Smooth muscle cell (in vitro differentiated cells): ENCODE measurements around the gene SDF4. TPM values are rescaled to one million over a fixed set of nuclear protein-coding genes. Genes with fewer than 3 reads are reported as not detected.

Experiments used
- DNase-seq: peaks from one replicate; lab custom pipeline; 2025; ENCODE audit not compliant: unreplicated experiment; lab: John Stamatoyannopoulos, UW
- H2AFZ ChIP-seq: fragments of 200-600 bp; sonication (generic); 2 replicates; pipeline ENCODE4 v1.6.0; 2016; ENCODE audit warnings: antibody characterized with exemption, low read depth, mild to moderate bottlenecking
- H3F3A ChIP-seq: fragments of 200-600 bp; sonication (generic); 2 replicates; pipeline ENCODE4 v1.6.0; 2017; ENCODE audit warnings: antibody characterized with exemption, low read depth
- H3K27ac ChIP-seq: fragments of 200-600 bp; sonication (generic); 2 replicates; pipeline ENCODE4 v1.5.1; 2016; ENCODE audit warnings: low read depth, mild to moderate bottlenecking
- H3K27me3 ChIP-seq: fragments of 200-600 bp; sonication (generic); 2 replicates; pipeline ENCODE4 v1.6.1; 2016; ENCODE audit warnings: low read depth, mild to moderate bottlenecking
- H3K36me3 ChIP-seq: fragments of 200-600 bp; sonication (generic); 2 replicates; pipeline ENCODE4 v1.5.1; 2016; ENCODE audit warnings: low read depth
- H3K4me1 ChIP-seq: fragments of 200-600 bp; sonication (generic); 2 replicates; pipeline ENCODE4 v1.5.1; 2016; ENCODE audit warnings: low read depth
- H3K4me2 ChIP-seq: fragments of 200-600 bp; sonication (generic); 2 replicates; pipeline ENCODE4 v1.6.0; 2016; ENCODE audit warnings: mild to moderate bottlenecking
- H3K4me3 ChIP-seq: fragments of 200-600 bp; sonication (generic); 2 replicates; pipeline ENCODE4 v1.5.1; 2016; ENCODE audit warnings: mild to moderate bottlenecking
- H3K79me2 ChIP-seq: fragments of 200-600 bp; sonication (generic); 2 replicates; pipeline ENCODE4 v1.6.0; 2016; ENCODE audit warnings: low read depth, mild to moderate bottlenecking
- H3K9ac ChIP-seq: fragments of 200-600 bp; sonication (generic); 2 replicates; pipeline ENCODE4 v1.6.0; 2016; ENCODE audit warnings: low read depth
- H3K9me3 ChIP-seq: fragments of 200-600 bp; sonication (generic); replicated peaks from 2 replicates; pipeline ENCODE4 v1.5.1; 2016; ENCODE audit warnings: low read depth
- H4K20me1 ChIP-seq: fragments of 200-600 bp; sonication (generic); 2 replicates; pipeline ENCODE4 v1.6.0; 2016; ENCODE audit warnings: low read depth
- CTCF ChIP-seq: fragments of 200-600 bp; sonication (generic); IDR thresholded peaks from 2 replicates; pipeline ENCODE4 v1.5.1; 2017; ENCODE audit warnings: borderline replicate concordance, mild to moderate bottlenecking, antibody characterized with exemption; ENCODE audit not compliant: insufficient read depth, poor library complexity, severe bottlenecking
- WGBS: methylation state at CpG from one replicate; pipeline ENCODE4 v1.1.7; 2016; ENCODE audit warnings: low lambda C conversion rate; 5-methylcytosine and 5-hydroxymethylcytosine counted together
- polyA plus RNA-seq: library from polyadenylated mRNA; unstranded; fragments of >200 nt; fragmentation: Nextera tagmentation; extraction: Ambion mirVana; gene quantifications from 2 replicates; pipeline ENCODE4 v1.2.1, GENCODE V29; 2016
- total RNA-seq: library from RNA; depleted of rRNA; stranded (reverse); fragments of >200 nt; gene quantifications from 2 replicates; pipeline ENCODE4 v1.2.3, GENCODE V29; 2014

The SDF4 gene
- total and polyA plus RNA-seq, 2 experiments from 2014 or later = 94.9 to 263 TPM

- no peaks in the 10 kb centered on the region for H3K79me2 ChIP-seq
- WGBS = 82% methylated on average over 25 of the region's 25 CpGs
- no peaks in the 10 kb centered on the region for H3K9me3 ChIP-seq
- peaks cover 23% of the 10 kb centered on the region for H4K20me1 ChIP-seq
- H2AFZ ChIP-seq = no peak overlapping the region
- H3K27me3 ChIP-seq = no peaks in the 10 kb centered on the region
- H3K4me1 ChIP-seq = peaks cover 9% of the 10 kb centered on the region
- peak overlapping the region; percentile 82 for H3K4me2 ChIP-seq
- no peak overlapping the region for H3K27ac ChIP-seq
- no peak overlapping the region for H3K9ac ChIP-seq
- DNase-seq = no peak
- no peaks in the 10 kb centered on the region for H3F3A ChIP-seq
- TF ChIP-seq CTCF = no peak
- no peaks in the 10 kb centered on the region for H3K36me3 ChIP-seq
- no peak overlapping the region for H3K4me3 ChIP-seq
Measured at GRCh38 chr1:1247341-1247913, 15.6 kb upstream of the SDF4 start.

DNA sequence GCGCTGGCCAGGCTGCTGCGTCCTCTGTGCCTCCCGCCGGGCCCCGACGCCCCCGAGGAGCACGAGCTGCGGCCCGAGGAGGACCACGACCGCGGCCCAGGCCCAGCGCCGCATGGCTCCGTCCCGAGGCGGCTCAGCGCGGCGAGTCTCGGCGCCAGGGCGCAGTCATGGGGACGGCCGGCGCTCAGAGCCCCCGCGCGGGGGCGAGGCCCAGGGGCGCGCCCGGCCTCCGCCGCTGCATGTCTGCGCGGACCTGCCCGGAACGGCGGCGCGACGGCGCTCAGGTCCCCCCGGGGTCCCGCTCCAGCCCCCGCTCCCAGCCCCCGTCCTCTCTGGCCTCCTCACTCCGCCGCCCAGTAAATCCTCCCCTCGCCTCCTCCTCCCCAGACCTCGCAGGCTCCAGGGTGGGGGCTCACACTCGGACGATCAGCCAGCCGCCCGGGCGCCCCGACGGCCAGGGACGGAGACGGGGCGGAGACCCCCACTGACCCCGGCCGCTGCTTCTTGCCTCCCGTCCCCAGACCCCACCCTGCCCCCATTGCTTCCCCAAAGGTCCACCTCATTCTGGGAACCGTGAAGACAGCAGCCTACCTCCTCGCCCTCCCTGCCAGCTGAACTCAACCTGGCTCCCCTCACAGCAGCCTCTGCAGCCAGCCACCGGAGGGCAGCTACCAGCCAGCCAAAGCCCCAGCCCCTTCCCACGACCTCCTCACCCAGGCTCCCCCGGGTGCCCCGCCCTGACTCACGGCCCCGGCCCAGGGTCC is 15.0 kb upstream of the SDF4 start, which contains the start of gene C1QTNF12:
TSS of gene C1QTNF12 (minus strand) at position 146 of the 764 bp plus-strand sequence. CDS start at position 114, 32 bp downstream.
- no peak for DNase-seq
- H3K27ac ChIP-seq = no peak within 1 kb of the TSS
- no peak for TF ChIP-seq CTCF
- no peaks in the 10 kb centered on the region for H3K27me3 ChIP-seq
- H3K9ac ChIP-seq = no peak within 1 kb of the TSS
- H3K9me3 ChIP-seq = no peaks in the 10 kb centered on the region
- H3F3A ChIP-seq = no peaks in the 10 kb centered on the region
- peaks cover 23% of the 10 kb centered on the region for H4K20me1 ChIP-seq
- peak within 1 kb of the TSS; percentile 82 for H3K4me2 ChIP-seq
- H3K36me3 ChIP-seq = no peaks in the 10 kb centered on the region
- H3K4me3 ChIP-seq = peak within 1 kb of the TSS; percentile 25
- H3K4me1 ChIP-seq = peaks cover 9% of the 10 kb centered on the region
- no peaks in the 10 kb centered on the region for H3K79me2 ChIP-seq
- 15% methylated on average over 32 of the region's 74 CpGs for WGBS
- no peak within 1 kb of the TSS for H2AFZ ChIP-seq

- Histone ChIP-seq H3K79me2 (no peaks in the 10 kb centered on the region), H3K4me3 (peak overlapping the region; percentile 25), H3K4me1 (peaks cover 9% of the 10 kb centered on the region), H3K9ac (no peak overlapping the region), H4K20me1 (peaks cover 23% of the 10 kb centered on the region), H3K36me3 (no peaks in the 10 kb centered on the region), H3K27me3 (no peaks in the 10 kb centered on the region), H3K27ac (no peak overlapping the region), H3K9me3 (no peaks in the 10 kb centered on the region), H2AFZ (no peak overlapping the region), H3F3A (no peaks in the 10 kb centered on the region), H3K4me2 (peak overlapping the region; percentile 82)
- no peak for DNase-seq
- no peak for TF ChIP-seq CTCF
- 56% methylated on average over 40 of the region's 45 CpGs for WGBS
Measured at GRCh38 chr1:1245817-1246576, 14.2 kb upstream of the SDF4 start.
